Neuronal stem cell (in vitro differentiated cells): Measurements from ENCODE around the gene ATF5.

Experiments used
- DNase-seq: peaks from one replicate; pipeline ENCODE4 v3.0.0-alpha.2; 2013; ENCODE audit warnings: low spot score
- H2AFZ ChIP-seq: one replicate; pipeline ENCODE4 v1.6.1; 2013; ENCODE audit warnings: mild to moderate bottlenecking, low read length, inconsistent platforms
- H2AK5ac ChIP-seq: 2 replicates; pipeline ENCODE4 v1.6.1; 2013; ENCODE audit warnings: low read depth, mild to moderate bottlenecking, inconsistent platforms, low read length, moderate library complexity, mixed read lengths
- H2BK120ac ChIP-seq: 2 replicates; pipeline ENCODE4 v1.6.1; 2013; ENCODE audit warnings: low read depth, mild to moderate bottlenecking, inconsistent platforms, low read length, moderate library complexity, mixed read lengths
- H2BK12ac ChIP-seq: one replicate; pipeline ENCODE4 v1.6.1; 2013; ENCODE audit warnings: low read length, inconsistent platforms
- H2BK15ac ChIP-seq: 2 replicates; pipeline ENCODE4 v1.6.1; 2013; ENCODE audit warnings: mild to moderate bottlenecking, low read length, inconsistent platforms, mixed read lengths
- H2BK5ac ChIP-seq: one replicate; pipeline ENCODE4 v1.6.1; 2013; ENCODE audit warnings: inconsistent platforms, mild to moderate bottlenecking, low read length, moderate library complexity
- H3K14ac ChIP-seq: one replicate; pipeline ENCODE4 v1.6.1; 2013; ENCODE audit warnings: low read length, inconsistent platforms
- H3K18ac ChIP-seq: 2 replicates; pipeline ENCODE4 v1.6.1; 2013; ENCODE audit warnings: low read length, inconsistent platforms
- H3K23ac ChIP-seq: 2 replicates; pipeline ENCODE4 v1.6.1; 2013; ENCODE audit warnings: low read depth, mild to moderate bottlenecking, mixed read lengths, low read length, inconsistent platforms; ENCODE audit not compliant: poor library complexity
- H3K27ac ChIP-seq: replicated peaks from 3 replicates; pipeline ENCODE4 v1.5.1; 2013; ENCODE audit warnings: low read length, inconsistent platforms
- H3K27me3 ChIP-seq, 3 experiments: 2 replicates each; pipeline ENCODE4 v1.6.1; 2013; ENCODE audit warnings: low read length in 3 of 3, mild to moderate bottlenecking in 2 of 3, inconsistent platforms in 1 of 3, low read depth in 1 of 3, mixed read lengths in 1 of 3, moderate library complexity in 1 of 3; ENCODE audit not compliant: control insufficient read depth in 3 of 3, insufficient read depth in 3 of 3
- H3K36me3 ChIP-seq, 2 donors: replicated peaks in 1 of 2; 2 replicates each; pipeline ENCODE4 v1.6.1; 2013; ENCODE audit warnings: low read length in 2 of 2; ENCODE audit not compliant: control insufficient read depth in 2 of 2, insufficient read depth in 2 of 2
- H3K4ac ChIP-seq: 2 replicates; pipeline ENCODE4 v1.6.1; 2013; ENCODE audit warnings: inconsistent platforms, mild to moderate bottlenecking, low read length, moderate library complexity
- H3K4me1 ChIP-seq, 2 donors: 1 replicate in 1 of 2; 2 replicates in 1 of 2; pipeline ENCODE4 v1.6.1; 2013; ENCODE audit warnings: low read length in 2 of 2, low read depth in 1 of 2; ENCODE audit not compliant: control insufficient read depth in 2 of 2, insufficient read depth in 1 of 2
- H3K4me2 ChIP-seq: one replicate; pipeline ENCODE4 v1.6.1; 2013; ENCODE audit warnings: mild to moderate bottlenecking, low read length, inconsistent platforms; ENCODE audit not compliant: insufficient read depth, poor library complexity, severe bottlenecking
- H3K4me3 ChIP-seq, 2 donors: 2 replicates each; pipeline ENCODE4 v1.5.1; 2013; ENCODE audit warnings: low read length in 2 of 2, mild to moderate bottlenecking in 2 of 2, inconsistent platforms in 1 of 2, moderate library complexity in 1 of 2
- H3K79me1 ChIP-seq: one replicate; pipeline ENCODE4 v1.6.1; 2013; ENCODE audit warnings: low read depth, mild to moderate bottlenecking, inconsistent platforms, low read length, moderate library complexity
- H3K9ac ChIP-seq: one replicate; pipeline ENCODE4 v1.6.1; 2013; ENCODE audit warnings: mild to moderate bottlenecking, low read depth, low read length, inconsistent platforms; ENCODE audit not compliant: poor library complexity
- H3K9me3 ChIP-seq, 2 donors: replicated peaks in 1 of 2; 2 replicates each; pipeline versions ENCODE3 to v1.6.1; 2013; ENCODE audit warnings: low read length in 2 of 2, mild to moderate bottlenecking in 2 of 2, inconsistent platforms in 1 of 2, low read depth in 1 of 2, mixed read lengths in 1 of 2, moderate library complexity in 1 of 2; ENCODE audit not compliant: control insufficient read depth in 2 of 2, insufficient read depth in 1 of 2
- H4K8ac ChIP-seq: one replicate; pipeline ENCODE4 v1.6.1; 2013; ENCODE audit warnings: low read depth, mild to moderate bottlenecking, inconsistent platforms, low read length, moderate library complexity
- H4K91ac ChIP-seq: one replicate; pipeline ENCODE4 v1.6.1; 2013; ENCODE audit warnings: low read length, low read depth, mild to moderate bottlenecking, inconsistent platforms; ENCODE audit not compliant: poor library complexity
- WGBS, 2 donors: extraction: QIAGEN DNeasy Blood & Tissue Kit; methylation state at CpG; one replicate each; pipeline ENCODE4 v1.1.7; 2013; ENCODE audit warnings: missing lambda C conversion rate in 2 of 2, mixed read lengths in 1 of 2; ENCODE audit not compliant: insufficient read length in 2 of 2, insufficient replicate concordance in 1 of 2; ENCODE audit errors: extremely low coverage in 2 of 2; 5-methylcytosine and 5-hydroxymethylcytosine counted together

ATF5 gene

GRCh38 chr19:49884760-49885159 is 44.2 kb upstream of the ATF5 start:
- no peak overlapping the region for H3K4me2 ChIP-seq
- H3K79me1 ChIP-seq = peaks cover 8% of the 10 kb centered on the region
- no peak for DNase-seq
- H3K4me3 ChIP-seq = no peak overlapping the region
- H4K8ac ChIP-seq = no peak overlapping the region
- H3K23ac ChIP-seq = no peak overlapping the region
- H2BK120ac ChIP-seq = no peak overlapping the region
- peaks cover 12 to 14% of the 10 kb centered on the region in 2 donors for H3K9me3 ChIP-seq
- H3K27ac ChIP-seq = no peak overlapping the region
- no peak overlapping the region for H2AFZ ChIP-seq
- H2AK5ac ChIP-seq = no peak overlapping the region
- H2BK12ac ChIP-seq = no peak overlapping the region
- H3K9ac ChIP-seq = no peak overlapping the region
- H4K91ac ChIP-seq = no peak overlapping the region
- H3K27me3 ChIP-seq = peaks cover 0 to 6% (median 0%) of the 10 kb centered on the region in 3 experiments
- no peaks in the 10 kb centered on the region for H3K4me1 ChIP-seq
- H3K4ac ChIP-seq = no peak overlapping the region
- no peak overlapping the region for H2BK15ac ChIP-seq
- no peak overlapping the region for H2BK5ac ChIP-seq
- no CpG with 5 or more reads among the region's 3 CpGs for whole genome bisulfite sequencing, 2 donors
- H3K14ac ChIP-seq = no peak overlapping the region
- H3K36me3 ChIP-seq = peaks cover 57 to 59% of the 10 kb centered on the region in 2 donors
- H3K18ac ChIP-seq = no peak overlapping the region

GRCh38 chr19:49887037-49887664 is 41.9 kb upstream of the ATF5 start:
- Histone ChIP-seq H3K18ac (no peak overlapping the region), H4K91ac (no peak overlapping the region), H3K27me3 (peaks cover 0 to 11% (median 0%) of the 10 kb centered on the region in 3 experiments), H3K4me2 (no peak overlapping the region), H2BK12ac (no peak overlapping the region), H3K4ac (no peak overlapping the region), H2BK15ac (no peak overlapping the region), H4K8ac (peak overlapping the region; percentile 65), H3K14ac (no peak overlapping the region), H2AFZ (no peak overlapping the region), H3K27ac (no peak overlapping the region), H3K9me3 (peaks cover 13 to 16% of the 10 kb centered on the region in 2 donors), H3K4me1 (peaks cover 0 to 3% of the 10 kb centered on the region in 2 donors), H3K36me3 (peaks cover 36% of the 10 kb centered on the region in 2 donors), H2AK5ac (no peak overlapping the region), H3K79me1 (peaks cover 4% of the 10 kb centered on the region), H2BK120ac (no peak overlapping the region), H3K9ac (peak overlapping the region; percentile 44), H3K23ac (no peak overlapping the region), H2BK5ac (no peak overlapping the region), H3K4me3 (no peak overlapping the region)
- WGBS, 2 donors = no CpG with 5 or more reads among the region's 23 CpGs
- DNase-seq = no peak

DNA sequence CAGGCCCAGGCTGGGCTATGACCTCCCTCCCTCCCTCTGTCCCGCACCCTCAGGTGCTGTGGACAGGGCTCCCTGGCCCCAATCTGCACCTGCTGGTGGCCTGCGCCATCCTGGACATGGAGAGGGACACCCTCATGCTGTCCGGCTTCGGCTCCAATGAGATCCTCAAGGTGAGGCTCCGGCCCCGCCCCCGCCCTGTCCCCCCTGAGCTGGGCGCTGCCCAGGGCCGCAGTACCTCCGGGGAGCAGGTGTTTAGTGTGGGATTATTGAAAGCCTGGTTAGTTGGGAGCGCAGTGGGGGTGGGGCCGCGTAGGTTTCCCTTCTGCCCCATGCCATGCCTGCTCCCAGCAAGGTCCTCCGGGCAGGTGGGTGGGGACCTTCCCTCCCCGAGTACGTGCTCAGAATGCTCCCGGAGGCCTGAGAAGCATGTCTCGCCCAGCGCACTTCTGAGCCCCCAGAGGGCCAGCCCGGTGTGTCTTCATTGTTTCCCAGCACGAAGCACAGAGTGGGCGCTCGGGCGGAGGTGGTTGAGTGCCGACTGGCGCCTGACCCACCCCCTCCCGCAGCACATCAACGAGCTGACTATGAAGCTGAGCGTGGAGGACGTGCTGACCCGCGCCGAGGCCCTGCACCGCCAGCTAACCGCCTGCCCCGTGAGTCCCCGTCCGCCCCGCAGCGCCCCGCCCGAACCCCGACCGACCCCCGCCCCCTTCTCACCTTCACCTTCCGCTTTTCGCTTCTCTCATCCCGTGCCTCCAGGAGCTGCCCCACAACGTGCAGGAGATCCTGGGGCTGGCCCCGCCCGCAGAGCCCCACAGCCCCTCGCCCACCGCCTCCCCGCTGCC is 41.1 kb upstream of the ATF5 start:
- peaks cover 0 to 11% (median 0%) of the 10 kb centered on the region in 3 experiments for H3K27me3 ChIP-seq
- no peak overlapping the region for H4K91ac ChIP-seq
- no peak overlapping the region for H3K4me3 ChIP-seq
- WGBS, 2 donors = no CpG with 5 or more reads among the region's 54 CpGs
- H3K14ac ChIP-seq = no peak overlapping the region
- H2BK12ac ChIP-seq = no peak overlapping the region
- H3K18ac ChIP-seq = no peak overlapping the region
- H3K36me3 ChIP-seq = peaks cover 28 to 29% of the 10 kb centered on the region in 2 donors
- no peak overlapping the region for H3K4me2 ChIP-seq
- no peak overlapping the region for H3K9ac ChIP-seq
- no peak overlapping the region for H3K23ac ChIP-seq
- peaks cover 0 to 3% of the 10 kb centered on the region in 2 donors for H3K4me1 ChIP-seq
- no peak overlapping the region for H2BK15ac ChIP-seq
- H2AFZ ChIP-seq = no peak overlapping the region
- H3K79me1 ChIP-seq = peaks cover 2% of the 10 kb centered on the region
- no peak for DNase-seq
- no peak overlapping the region for H4K8ac ChIP-seq
- no peak overlapping the region for H2BK120ac ChIP-seq
- H3K4ac ChIP-seq = no peak overlapping the region
- no peak overlapping the region for H2AK5ac ChIP-seq
- peaks cover 5 to 12% of the 10 kb centered on the region in 2 donors for H3K9me3 ChIP-seq
- H3K27ac ChIP-seq = no peak overlapping the region
- no peak overlapping the region for H2BK5ac ChIP-seq

DNA sequence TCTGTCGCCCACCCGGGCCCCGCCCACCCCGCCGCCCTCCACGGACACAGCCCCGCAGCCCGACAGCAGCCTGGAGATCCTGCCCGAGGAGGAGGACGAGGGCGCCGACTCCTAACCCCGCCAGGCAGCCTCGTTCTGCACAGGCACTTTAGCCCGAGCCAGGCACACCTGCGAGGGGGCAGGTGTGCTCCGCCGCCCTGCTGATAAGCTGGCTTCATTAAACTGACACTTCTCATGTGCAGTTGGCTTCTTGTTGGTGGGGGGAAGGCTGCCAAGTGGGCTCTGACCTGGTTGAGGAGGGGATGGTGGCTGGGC is 40.5 kb upstream of the ATF5 start:
- Histone ChIP-seq H2BK5ac (no peak overlapping the region), H4K91ac (no peak overlapping the region), H2BK15ac (no peak overlapping the region), H3K23ac (no peak overlapping the region), H3K4ac (no peak overlapping the region), H2AFZ (no peak overlapping the region), H2BK12ac (no peak overlapping the region), H3K36me3 (peaks cover 22 to 23% of the 10 kb centered on the region in 2 donors), H3K79me1 (no peaks in the 10 kb centered on the region), H3K9ac (no peak overlapping the region), H3K27me3 (peaks cover 0 to 11% (median 0%) of the 10 kb centered on the region in 3 experiments), H3K4me3 (no peak overlapping the region), H3K14ac (no peak overlapping the region), H3K4me2 (no peak overlapping the region), H3K27ac (no peak overlapping the region), H3K4me1 (peaks cover 0 to 3% of the 10 kb centered on the region in 2 donors), H2AK5ac (no peak overlapping the region), H3K18ac (no peak overlapping the region), H2BK120ac (no peak overlapping the region), H3K9me3 (peaks cover 0 to 9% of the 10 kb centered on the region in 2 donors), H4K8ac (no peak overlapping the region)
- WGBS, 2 donors = no CpG with 5 or more reads among the region's 18 CpGs
- DNase-seq = no peak
